HFFc6 (cell line): Measurements from ENCODE around the gene TDRKH. TPM values are rescaled to one million over a fixed set of nuclear protein-coding genes. Genes with fewer than 3 reads are reported as not detected.

Source experiments
- DNase-seq: peaks from one replicate; pipeline ENCODE4 v3.0.0-alpha.2; 2018
- H3K27ac Mint-ChIP-seq: 2 replicates; pipeline ENCODE4 v1.8.0; 2020; ENCODE audit warnings: mild to moderate bottlenecking, mixed read lengths
- H3K27me3 Mint-ChIP-seq: 2 replicates; pipeline ENCODE4 v1.8.0; 2021; ENCODE audit warnings: mild to moderate bottlenecking, moderate library complexity, mixed read lengths; ENCODE audit not compliant: insufficient read depth
- H3K36me3 Mint-ChIP-seq: 2 replicates; pipeline ENCODE4 v1.8.0; 2021; ENCODE audit warnings: low read depth, mixed read lengths
- H3K4me1 Mint-ChIP-seq: 2 replicates; pipeline ENCODE4 v1.8.0; 2020; ENCODE audit warnings: low read depth, mixed read lengths
- H3K4me3 Mint-ChIP-seq: 2 replicates; pipeline ENCODE4 v1.8.0; 2020; ENCODE audit warnings: mild to moderate bottlenecking, moderate library complexity, mixed read lengths
- H3K9me3 Mint-ChIP-seq: 2 replicates; pipeline ENCODE4 v1.8.0; 2020; ENCODE audit warnings: mild to moderate bottlenecking, mixed read lengths
- CTCF ChIP-seq: fragments of 200-600 bp; sonication (generic); IDR thresholded peaks from 2 replicates; pipeline ENCODE4 v1.5.0; 2021; ENCODE audit warnings: antibody characterized with exemption, mild to moderate bottlenecking
- total RNA-seq, 6 experiments: library from RNA; stranded (reverse); fragmentation: NEBNext Ultra II Directional; extraction: Animal tissue kit (Norgen Biotek cat#: 25700); gene quantifications; 2 replicates in 1 of 6; 3 replicates in 5 of 6; pipeline ENCODE4 v1.2.3, GENCODE V29; 2021

Gene TDRKH
- total RNA-seq, 6 experiments from 2014 or later = 1.1 to 2.0 (median 1.5) TPM

- H3K27me3 Mint-ChIP-seq = peaks cover 60% of the 10 kb centered on the region
- no peaks in the 10 kb centered on the region for H3K36me3 Mint-ChIP-seq
Observed at GRCh38 chr1:151806170-151806569, 15.9 kb upstream of the TDRKH start.

GRCh38 chr1:151805066-151805820, 14.9 kb upstream of the TDRKH start, which contains the start of gene LINGO4:
Gene LINGO4 (minus strand): TSS chr1:151805419. CDS start chr1:151802704, 2,715 bp downstream.
- Mint-ChIP-seq H3K9me3 (no peaks in the 10 kb centered on the region), H3K4me3 (no peak within 1 kb of the TSS), H3K36me3 (no peaks in the 10 kb centered on the region), H3K27me3 (peaks cover 59% of the 10 kb centered on the region), H3K4me1 (no peaks in the 10 kb centered on the region), H3K27ac (no peak within 1 kb of the TSS)
- no peak for DNase-seq
- TF ChIP-seq CTCF = no peak

More at GRCh38 chr1:151806170-151806569, 15.9 kb upstream of the TDRKH start:
- Mint-ChIP-seq H3K4me1 (no peaks in the 10 kb centered on the region; the same call in 1 of the 2 replicates), H3K9me3 (no peaks in the 10 kb centered on the region), H3K4me3 (no peak overlapping the region), H3K27ac (no peak overlapping the region)
- TF ChIP-seq CTCF = no peak
- DNase-seq = no peak

GRCh38 chr1:151803915-151804314, 13.6 kb upstream of the TDRKH start:
- DNase-seq = no peak
- Mint-ChIP-seq H3K4me1 (peaks cover 8% of the 10 kb centered on the region), H3K4me3 (no peak overlapping the region), H3K36me3 (no peaks in the 10 kb centered on the region), H3K9me3 (no peaks in the 10 kb centered on the region), H3K27ac (no peak overlapping the region), H3K27me3 (peaks cover 66% of the 10 kb centered on the region)
- no peak for TF ChIP-seq CTCF

GRCh38 chr1:151803164-151803563, 12.9 kb upstream of the TDRKH start:
- Mint-ChIP-seq H3K9me3 (no peaks in the 10 kb centered on the region), H3K4me1 (peaks cover 8% of the 10 kb centered on the region), H3K27ac (no peak overlapping the region), H3K27me3 (peaks cover 70% of the 10 kb centered on the region), H3K4me3 (no peak overlapping the region), H3K36me3 (no peaks in the 10 kb centered on the region)
- no peak for DNase-seq
- TF ChIP-seq CTCF = no peak

GRCh38 chr1:151802372-151802771, 12.1 kb upstream of the TDRKH start:
- no peak for TF ChIP-seq CTCF
- Mint-ChIP-seq H3K4me1 (peaks cover 8% of the 10 kb centered on the region), H3K4me3 (no peak overlapping the region), H3K27ac (no peak overlapping the region), H3K36me3 (no peaks in the 10 kb centered on the region), H3K27me3 (peaks cover 64% of the 10 kb centered on the region), H3K9me3 (no peaks in the 10 kb centered on the region)
- no peak for DNase-seq
